ENCODE results near the gene TNS4.

TNS4 gene

GRCh38 chr17:40516581-40517285 lies 15.3 kb upstream of the TNS4 start:
- peak; percentile 68 for DNase-seq

DNA sequence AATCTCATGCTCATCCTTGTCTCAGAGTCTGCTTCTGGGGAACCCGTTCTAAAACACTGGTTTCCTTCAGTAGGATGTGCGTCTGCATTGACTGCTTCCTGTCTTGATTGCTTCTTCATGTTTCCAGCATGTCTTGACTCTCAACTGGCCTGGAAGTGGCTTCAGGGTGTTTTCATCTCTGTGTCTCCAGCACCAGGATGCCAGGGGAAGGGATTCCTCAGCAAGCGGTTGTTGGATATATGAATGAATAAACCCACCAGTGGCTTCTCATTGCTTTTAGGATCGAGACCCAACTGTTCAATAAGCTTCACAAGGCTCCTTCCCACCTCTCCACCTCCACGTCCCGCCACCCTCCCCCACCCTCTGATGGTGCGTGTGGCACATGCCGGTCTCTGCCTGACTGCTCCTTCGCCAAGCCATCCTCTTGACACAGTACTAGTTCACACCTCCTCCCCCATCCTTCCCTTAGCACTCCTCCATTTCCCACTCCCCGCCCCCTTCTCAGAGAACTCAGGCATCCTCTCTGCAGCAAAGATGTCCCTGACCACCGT lies 14.1 kb upstream of the TNS4 start:
- peak; percentile 27 for DNase-seq

- no peak for DNase-seq
Observed at GRCh38 chr17:40515011-40515410, 13.6 kb upstream of the TNS4 start.

DNA sequence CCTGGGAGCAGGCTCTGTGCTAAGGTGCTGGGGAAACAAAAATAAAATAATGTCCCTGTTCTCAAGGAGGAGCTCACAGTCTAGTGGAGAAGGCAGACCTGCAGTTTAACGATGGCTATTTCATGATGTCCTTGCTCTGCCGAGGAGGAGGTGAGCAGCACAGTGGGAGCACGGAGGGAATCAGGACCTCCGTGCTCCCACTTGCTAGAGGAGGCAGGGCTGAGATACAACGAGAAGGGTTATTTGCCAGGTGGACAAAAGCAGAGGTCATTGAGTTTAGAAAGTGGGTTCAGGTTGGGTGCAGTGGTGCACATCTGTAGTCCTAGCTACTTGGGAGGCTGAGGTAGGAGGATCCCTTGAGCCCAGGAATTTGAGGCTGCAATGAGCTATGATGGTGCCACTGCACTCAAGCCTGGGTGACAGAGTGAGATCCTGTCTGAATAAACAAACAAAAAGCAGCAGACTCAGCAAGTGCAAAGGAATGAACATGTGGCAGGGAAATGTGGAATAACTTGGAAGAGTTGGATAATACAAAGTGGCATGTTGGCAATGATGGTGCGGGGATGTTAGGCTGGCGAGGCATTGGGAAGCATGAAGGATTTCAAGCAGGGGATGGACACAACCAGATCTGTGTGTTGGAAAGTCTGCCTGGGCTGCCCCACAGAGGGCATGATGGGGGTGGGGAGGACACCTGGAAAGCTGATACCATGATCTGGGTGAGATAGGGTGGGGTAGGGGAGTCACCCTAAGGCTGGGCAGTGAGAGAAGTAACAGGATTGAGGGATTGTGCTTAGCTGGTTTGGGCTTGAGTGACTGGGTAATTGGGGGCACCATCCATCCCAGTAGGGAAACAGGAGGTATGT lies 12.8 kb upstream of the TNS4 start:
- no peak for DNase-seq

DNA sequence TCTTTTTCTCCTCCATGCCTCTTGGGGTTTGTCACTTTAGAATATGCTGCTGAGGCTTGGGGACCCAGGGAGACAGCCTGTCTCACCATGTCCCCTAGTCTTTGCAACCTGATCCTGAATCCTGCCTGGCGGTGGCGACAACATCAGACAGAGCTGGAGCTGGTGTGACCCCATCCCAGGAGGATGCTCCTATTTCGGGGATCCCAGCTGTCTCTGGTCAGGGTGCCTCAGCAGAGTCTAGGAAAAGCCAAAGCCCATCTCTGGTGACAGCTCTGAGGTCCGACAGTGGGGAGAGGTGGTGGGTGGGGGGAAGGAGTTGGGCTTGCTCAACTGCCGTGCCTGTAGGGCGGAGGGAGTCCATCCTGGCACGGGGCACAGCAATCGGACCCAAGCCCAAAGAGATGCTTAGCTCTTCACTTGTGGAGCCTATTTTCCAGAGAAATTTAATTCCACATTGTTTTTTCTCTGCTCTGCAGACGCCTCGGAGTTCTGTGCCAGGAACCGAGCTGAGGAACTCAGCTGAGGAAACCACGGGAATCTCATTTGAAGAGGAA lies 10.3 kb upstream of the TNS4 start:
- no peak for DNase-seq

GRCh38 chr17:40511136-40511535 lies 9.7 kb upstream of the TNS4 start:
- no peak for DNase-seq

DNA sequence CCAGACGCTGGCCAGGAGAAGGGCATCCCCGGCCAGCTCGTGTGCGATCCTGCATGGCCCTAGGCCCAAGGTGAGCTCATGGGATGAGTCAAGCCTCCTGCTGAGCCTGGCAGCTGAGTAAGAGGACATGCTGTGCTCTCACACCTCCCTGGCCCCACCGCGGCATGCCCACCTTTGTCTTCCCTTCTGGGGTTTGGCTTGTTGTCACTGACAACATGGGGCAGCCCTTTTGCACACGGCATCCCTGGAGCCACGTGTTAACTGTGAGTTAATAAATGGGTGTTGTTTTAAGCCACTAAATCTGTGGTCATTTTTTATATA lies 8.9 kb upstream of the TNS4 start:
- no peak for DNase-seq

GRCh38 chr17:40509626-40510327 lies 8.4 kb upstream of the TNS4 start:
- DNase-seq = no peak

DNA sequence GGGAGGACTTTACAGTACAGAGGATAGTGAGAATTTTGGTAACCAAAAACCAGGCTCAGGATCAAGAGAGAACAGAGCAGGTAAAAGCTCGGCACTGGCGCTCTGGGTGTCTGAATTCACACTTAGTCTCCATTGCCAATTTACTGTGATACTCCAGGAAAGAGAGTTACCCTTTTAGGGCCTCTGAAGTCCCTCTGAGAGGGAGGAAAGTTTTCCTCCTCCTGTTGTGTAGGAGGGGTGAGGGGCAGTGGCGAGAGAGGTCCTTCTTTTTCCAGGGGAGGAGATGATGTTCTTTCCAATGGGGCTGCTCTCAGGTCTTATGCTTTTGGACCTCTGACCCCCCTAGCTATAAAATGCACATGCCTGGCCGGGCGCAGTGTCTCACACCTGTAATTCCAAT lies 5.4 kb upstream of the TNS4 start:
- no peak for DNase-seq

DNA sequence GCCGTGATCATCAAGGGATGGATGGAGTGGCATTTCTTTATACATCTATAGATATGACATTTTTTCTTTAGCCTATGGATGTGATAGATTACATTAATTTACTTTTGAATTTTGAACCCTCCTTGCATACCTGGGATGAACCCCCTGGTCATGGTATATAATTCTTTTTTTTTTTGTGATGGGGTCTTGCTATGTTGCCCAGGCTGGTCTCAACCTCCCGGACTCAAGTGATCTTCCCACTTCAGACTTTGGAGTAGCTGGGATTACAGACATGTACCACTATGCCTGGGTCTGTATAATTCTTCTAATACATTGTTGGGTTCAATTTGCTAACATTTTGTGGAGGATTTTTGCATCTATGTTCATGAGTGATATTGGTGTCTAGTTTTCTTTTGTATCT lies 1.7 kb upstream of the TNS4 start:
- DNase-seq = no peak

DNA sequence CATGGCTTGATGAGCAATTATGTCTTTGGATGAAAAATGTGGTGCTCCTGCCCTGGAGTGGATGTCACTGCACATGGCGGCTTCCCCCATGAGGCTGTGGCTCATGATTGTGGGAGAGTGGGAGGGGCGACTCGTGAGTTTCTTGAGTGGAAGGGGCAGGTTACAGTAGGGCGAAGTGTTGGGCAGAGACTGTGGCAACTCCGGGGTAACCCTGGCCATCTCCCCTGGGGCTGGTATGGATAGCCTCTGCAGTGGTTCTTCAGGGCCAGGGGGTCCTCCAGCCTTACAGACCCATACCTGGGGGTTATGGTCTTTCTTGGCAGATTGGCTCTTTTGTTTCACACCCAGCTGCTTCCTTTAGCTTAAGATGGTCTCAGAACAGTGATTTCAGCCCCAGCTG lies 1.3 kb upstream of the TNS4 start:
- no peak for DNase-seq

DNA sequence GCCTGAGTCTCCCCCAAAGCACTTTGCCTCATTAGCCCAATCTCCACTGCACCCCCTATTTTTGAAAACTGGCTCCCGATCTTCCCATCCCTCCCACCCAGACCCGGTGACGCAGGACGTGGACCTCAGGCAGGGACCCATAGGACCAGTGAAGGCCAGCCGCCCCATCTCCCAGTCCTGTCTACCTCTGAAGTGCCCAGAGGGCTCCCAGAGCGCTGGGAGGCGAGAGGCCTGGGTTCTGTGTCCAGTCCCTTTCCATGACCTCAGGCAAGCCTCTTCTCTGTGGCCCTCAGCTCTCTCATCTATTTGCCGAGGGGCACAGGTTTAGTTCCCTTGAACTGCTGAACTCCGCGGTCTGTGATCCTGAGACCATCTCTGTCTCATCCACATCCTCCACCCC lies 714 bp downstream of the TNS4 start:
- DNase-seq = no peak

DNA sequence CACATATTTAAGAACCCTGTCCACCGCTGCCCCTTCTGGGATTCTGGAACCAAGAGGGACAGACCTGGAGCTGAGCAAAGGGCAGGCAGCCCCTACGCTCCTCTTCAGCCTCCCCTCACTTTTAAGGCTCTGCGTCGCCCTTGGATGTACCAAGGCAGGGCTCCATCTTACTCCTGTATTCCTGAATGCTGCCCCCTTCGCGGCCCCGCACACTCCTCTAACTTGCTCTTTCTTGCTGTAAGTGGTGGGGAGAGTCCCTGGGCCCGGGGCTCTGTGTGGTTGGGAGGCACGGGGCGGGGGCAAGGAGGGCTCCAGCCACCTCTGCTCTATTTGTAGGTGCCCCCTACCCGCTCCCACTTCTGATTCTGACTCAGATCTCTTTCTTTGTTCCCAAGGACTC lies 1.2 kb downstream of the TNS4 start:
- no peak for DNase-seq

GRCh38 chr17:40499551-40500189 lies 1.8 kb downstream of the TNS4 start:
- no peak for DNase-seq

GRCh38 chr17:40498281-40499084 lies 2.9 kb downstream of the TNS4 start:
- no peak for DNase-seq

- no peak for DNase-seq
Observed at GRCh38 chr17:40497695-40498094, 3.7 kb downstream of the TNS4 start.

- no peak for DNase-seq
Observed at GRCh38 chr17:40496634-40497420, 4.6 kb downstream of the TNS4 start.

DNA sequence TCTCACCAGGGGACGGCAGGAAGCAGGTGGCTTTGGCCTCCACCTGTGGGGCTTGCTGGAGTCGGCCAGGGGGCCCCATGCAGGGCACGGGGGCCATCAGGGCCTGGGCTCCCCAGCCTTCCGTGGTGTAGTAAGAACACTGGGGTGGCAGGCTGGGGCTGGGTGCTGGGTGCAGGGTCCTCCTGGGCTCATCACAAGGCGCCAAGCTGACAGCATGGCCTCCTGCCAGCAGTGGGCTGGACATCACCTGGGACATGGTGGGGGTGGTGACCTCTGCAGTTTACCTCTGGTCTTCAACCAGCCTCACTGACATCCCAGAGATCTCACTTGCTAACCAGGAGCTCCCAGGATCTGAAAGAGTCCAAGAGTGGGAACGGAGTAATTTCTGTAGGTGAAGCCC lies 5.3 kb downstream of the TNS4 start:
- DNase-seq = no peak

DNA sequence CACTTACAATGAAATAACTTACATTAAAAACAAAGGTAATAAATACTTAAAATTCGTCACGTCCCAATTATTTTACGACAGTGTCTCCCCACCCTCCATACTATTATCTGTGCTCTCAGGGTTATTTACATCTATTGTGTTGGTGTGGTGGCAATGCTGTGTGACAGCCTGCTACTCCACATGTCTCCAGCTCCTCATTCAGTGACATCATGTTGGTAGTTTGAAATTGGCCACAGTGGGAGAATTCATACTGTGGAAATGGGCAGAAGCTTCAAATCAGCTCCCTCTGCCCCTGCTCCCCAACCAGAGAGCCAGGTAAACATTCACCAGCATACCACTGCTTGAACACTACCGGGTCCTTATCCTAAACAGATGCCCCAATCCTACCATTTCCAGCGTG lies 6.3 kb downstream of the TNS4 start:
- DNase-seq = no peak

DNA sequence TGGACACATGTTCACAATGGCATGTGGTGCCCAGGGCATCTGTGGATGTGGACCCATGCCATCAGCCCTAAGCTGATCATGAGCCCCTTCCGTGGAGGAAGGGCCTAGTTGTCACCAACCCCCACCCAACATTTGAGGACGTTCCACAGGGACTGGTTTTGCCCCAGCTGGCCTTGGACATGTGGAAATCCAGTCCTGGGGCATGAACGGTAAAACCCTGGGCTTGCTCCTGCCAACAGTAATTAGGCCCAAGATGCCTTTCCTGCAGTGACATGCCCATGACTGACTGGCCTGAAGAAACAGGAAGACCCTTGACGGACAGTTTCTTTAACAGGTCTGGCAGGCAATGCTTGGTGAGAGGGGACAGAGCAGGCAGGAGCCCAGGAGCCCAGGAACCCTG lies 7.7 kb downstream of the TNS4 start:
- DNase-seq = no peak

DNA sequence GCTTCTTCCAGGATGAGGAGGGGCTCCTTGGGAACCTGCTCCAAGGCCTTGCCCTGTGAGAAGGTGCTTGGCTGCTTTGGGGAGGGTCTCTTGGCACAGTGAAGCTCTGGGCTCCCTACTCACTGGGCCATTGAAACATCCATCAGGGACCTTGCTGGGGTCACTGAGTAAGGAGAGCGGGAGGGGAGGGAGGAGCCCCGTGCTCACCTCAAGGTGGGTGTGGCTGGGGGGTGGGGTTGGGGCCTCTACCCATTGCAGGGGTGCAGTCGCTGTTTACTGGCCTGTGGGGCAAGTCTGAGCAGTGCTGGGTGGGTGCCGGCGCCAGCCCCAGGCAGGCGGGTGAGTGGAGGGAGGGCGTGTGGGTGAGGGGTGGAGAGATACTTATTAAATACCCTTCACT lies 9.9 kb downstream of the TNS4 start:
- DNase-seq = no peak
